ENCODE measurements around the gene UBE2A.
A peak's percentile ranks its signal among the peaks of the same experiment; 100 is the strongest.

The UBE2A gene

GRCh38 chrX:119574394-119575266, at the start of gene UBE2A:
Gene UBE2A, plus strand, starts transcription at chrX:119574563. Its CDS starts 149 bp downstream, at chrX:119574712.
- Histone ChIP-seq H3K27ac (peak within 1 kb of the TSS; percentile 67; the same call in 1 of the 2 replicates), H3K4me3 (peak within 1 kb of the TSS; percentile 86)
- TF ChIP-seq POLR2AphosphoS5 (IDR thresholded peaks at IDR 0.05; ENCODE audit: borderline replicate concordance, low read depth, low read length): peak; percentile 93
- TF ChIP-seq FOXP2 (optimal IDR thresholded peaks at IDR 0.05; ENCODE audit: control extremely low read depth, extremely low read length, insufficient read depth): no peak

GRCh38 chrX:119529345-119530276, 44.8 kb upstream of the UBE2A start:
- DNase-seq (ENCODE audit: low read depth, low spot score): no peak
- no peaks in the 10 kb centered on the region for H3K9me3 ChIP-seq (ENCODE audit: low read depth, low read length)
- no peak overlapping the region for H3K4me3 ChIP-seq
- no peak for TF ChIP-seq POLR2AphosphoS5 (IDR thresholded peaks at IDR 0.05; ENCODE audit: borderline replicate concordance, low read depth, low read length)
- TF ChIP-seq FOXP2 (optimal IDR thresholded peaks at IDR 0.05; ENCODE audit: control extremely low read depth, extremely low read length, insufficient read depth): no peak
- no peak for TF ChIP-seq EZH2 (IDR thresholded peaks at IDR 0.05)
- no peaks in the 10 kb centered on the region for H3K36me3 ChIP-seq (ENCODE audit: insufficient read depth, low read length)
- H3K9ac ChIP-seq (ENCODE audit: insufficient read length): no peak overlapping the region
- H3K27ac ChIP-seq: no peak overlapping the region

More at GRCh38 chrX:119574394-119575266, at the start of gene UBE2A:
- DNase-seq (ENCODE audit: low read depth, low spot score): peak; percentile 61
- peaks cover 16% of the 10 kb centered on the region; the same call in 1 of the 2 replicates for H3K36me3 ChIP-seq (ENCODE audit: insufficient read depth, low read length)
- H3K9ac ChIP-seq (ENCODE audit: insufficient read length): peak within 1 kb of the TSS; percentile 93
- no peaks in the 10 kb centered on the region for H3K9me3 ChIP-seq (ENCODE audit: low read depth, low read length)

- no peak for TF ChIP-seq POLR2AphosphoS5 (IDR thresholded peaks at IDR 0.05; ENCODE audit: borderline replicate concordance, low read depth, low read length)
- TF ChIP-seq FOXP2 (optimal IDR thresholded peaks at IDR 0.05; ENCODE audit: control extremely low read depth, extremely low read length, insufficient read depth): no peak
- no peak for TF ChIP-seq EZH2 (IDR thresholded peaks at IDR 0.05)
- DNase-seq (ENCODE audit: low read depth, low spot score): no peak
- H3K9me3 ChIP-seq (ENCODE audit: low read depth, low read length): no peaks in the 10 kb centered on the region
- H3K36me3 ChIP-seq (ENCODE audit: insufficient read depth, low read length): no peaks in the 10 kb centered on the region
- peak overlapping the region; percentile 94 for H3K27ac ChIP-seq
- H3K4me3 ChIP-seq: 0 out of 2 replicates have a peak overlapping the region, but pooled peaks have one; percentile 5
- peak overlapping the region; percentile 9 for H3K9ac ChIP-seq (ENCODE audit: insufficient read length)
Measured at GRCh38 chrX:119537487-119537886, 36.9 kb upstream of the UBE2A start.

GRCh38 chrX:119539872-119540271, 34.5 kb upstream of the UBE2A start:
- no peaks in the 10 kb centered on the region for H3K9me3 ChIP-seq (ENCODE audit: low read depth, low read length)
- no peak for TF ChIP-seq EZH2 (IDR thresholded peaks at IDR 0.05)
- no peak for TF ChIP-seq POLR2AphosphoS5 (IDR thresholded peaks at IDR 0.05; ENCODE audit: borderline replicate concordance, low read depth, low read length)
- TF ChIP-seq FOXP2 (optimal IDR thresholded peaks at IDR 0.05; ENCODE audit: control extremely low read depth, extremely low read length, insufficient read depth): no peak
- H3K27ac ChIP-seq: no peak overlapping the region
- no peak overlapping the region for H3K9ac ChIP-seq (ENCODE audit: insufficient read length)
- no peaks in the 10 kb centered on the region for H3K36me3 ChIP-seq (ENCODE audit: insufficient read depth, low read length)
- no peak overlapping the region for H3K4me3 ChIP-seq
- no peak for DNase-seq (ENCODE audit: low read depth, low spot score)

- TF ChIP-seq EZH2 (IDR thresholded peaks at IDR 0.05) (no peak), FOXP2 (optimal IDR thresholded peaks at IDR 0.05; ENCODE audit: control extremely low read depth, extremely low read length, insufficient read depth) (no peak), POLR2AphosphoS5 (IDR thresholded peaks at IDR 0.05; ENCODE audit: borderline replicate concordance, low read depth, low read length) (no peak)
- no peak overlapping the region for H3K4me3 ChIP-seq
- no peak overlapping the region for H3K9ac ChIP-seq (ENCODE audit: insufficient read length)
- H3K27ac ChIP-seq: no peak overlapping the region
- no peaks in the 10 kb centered on the region for H3K9me3 ChIP-seq (ENCODE audit: low read depth, low read length)
- no peaks in the 10 kb centered on the region for H3K36me3 ChIP-seq (ENCODE audit: insufficient read depth, low read length)
- no peak for DNase-seq (ENCODE audit: low read depth, low spot score)
Measured at GRCh38 chrX:119541188-119541587, 33.2 kb upstream of the UBE2A start.

- Histone ChIP-seq H3K9me3 (ENCODE audit: low read depth, low read length) (no peaks in the 10 kb centered on the region), H3K9ac (ENCODE audit: insufficient read length) (no peak overlapping the region), H3K4me3 (no peak overlapping the region), H3K27ac (no peak overlapping the region), H3K36me3 (ENCODE audit: insufficient read depth, low read length) (no peaks in the 10 kb centered on the region)
- TF ChIP-seq EZH2 (IDR thresholded peaks at IDR 0.05) (no peak), FOXP2 (optimal IDR thresholded peaks at IDR 0.05; ENCODE audit: control extremely low read depth, extremely low read length, insufficient read depth) (no peak), POLR2AphosphoS5 (IDR thresholded peaks at IDR 0.05; ENCODE audit: borderline replicate concordance, low read depth, low read length) (no peak)
- no peak for DNase-seq (ENCODE audit: low read depth, low spot score)
Measured at GRCh38 chrX:119549327-119550016, 24.9 kb upstream of the UBE2A start.

- Histone ChIP-seq H3K9ac (ENCODE audit: insufficient read length) (no peak overlapping the region), H3K27ac (no peak overlapping the region), H3K36me3 (ENCODE audit: insufficient read depth, low read length) (peaks cover 3% of the 10 kb centered on the region; the same call in 1 of the 2 replicates), H3K9me3 (ENCODE audit: low read depth, low read length) (no peaks in the 10 kb centered on the region), H3K4me3 (no peak overlapping the region)
- no peak for DNase-seq (ENCODE audit: low read depth, low spot score)
- TF ChIP-seq POLR2AphosphoS5 (IDR thresholded peaks at IDR 0.05; ENCODE audit: borderline replicate concordance, low read depth, low read length) (no peak), EZH2 (IDR thresholded peaks at IDR 0.05) (no peak), FOXP2 (optimal IDR thresholded peaks at IDR 0.05; ENCODE audit: control extremely low read depth, extremely low read length, insufficient read depth) (no peak)
Measured at GRCh38 chrX:119552508-119552907, 21.9 kb upstream of the UBE2A start.

Measured in SK-N-MC (cell line).